Effector CD4-positive, alpha-beta T cell (primary cell): Measurements from ENCODE around the gene SLC44A3.

Source experiments
- DNase-seq: peaks from one replicate; pipeline ENCODE4 v3.0.0-alpha.2; 2020

SLC44A3 gene

DNA sequence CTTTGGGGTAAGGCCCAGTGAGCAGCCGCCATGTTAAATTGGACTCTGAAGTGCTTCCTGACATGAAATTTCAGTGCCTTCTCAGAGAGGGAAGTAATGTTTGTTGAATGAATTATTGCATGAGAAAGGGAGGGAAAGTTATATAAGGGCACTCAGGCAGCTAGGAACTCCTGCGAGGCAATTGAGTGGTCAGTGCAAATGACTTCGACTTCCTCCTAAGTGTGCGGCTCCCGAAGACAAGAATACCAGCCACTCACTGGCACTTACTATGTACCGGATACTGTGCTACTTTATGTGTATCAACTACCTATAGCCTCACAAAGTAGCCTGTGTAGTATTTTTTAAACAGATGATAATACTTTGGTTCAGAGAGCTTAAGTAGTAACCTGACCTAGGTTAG lies 54.3 kb downstream of the SLC44A3 start:
- no peak for DNase-seq

DNA sequence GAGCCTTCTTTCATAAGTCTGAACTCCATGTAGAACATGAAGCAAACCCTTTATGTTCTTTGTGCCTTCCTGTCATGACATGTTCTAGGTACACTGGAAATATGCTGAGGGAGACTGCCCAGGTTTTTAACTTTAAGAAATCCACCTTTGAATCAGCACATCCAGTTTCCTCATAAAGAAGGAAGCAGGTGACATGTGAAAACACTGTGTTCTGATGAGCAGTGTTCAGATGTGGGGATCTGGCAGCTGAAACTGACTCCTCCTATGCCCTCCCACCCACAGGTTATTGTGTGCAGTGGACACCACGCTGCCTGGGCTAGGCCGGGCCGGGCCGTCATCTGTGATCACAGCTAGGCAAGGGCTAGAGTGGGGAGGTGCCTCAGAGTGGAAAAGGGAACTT lies 55.6 kb downstream of the SLC44A3 start:
- DNase-seq: no peak

DNA sequence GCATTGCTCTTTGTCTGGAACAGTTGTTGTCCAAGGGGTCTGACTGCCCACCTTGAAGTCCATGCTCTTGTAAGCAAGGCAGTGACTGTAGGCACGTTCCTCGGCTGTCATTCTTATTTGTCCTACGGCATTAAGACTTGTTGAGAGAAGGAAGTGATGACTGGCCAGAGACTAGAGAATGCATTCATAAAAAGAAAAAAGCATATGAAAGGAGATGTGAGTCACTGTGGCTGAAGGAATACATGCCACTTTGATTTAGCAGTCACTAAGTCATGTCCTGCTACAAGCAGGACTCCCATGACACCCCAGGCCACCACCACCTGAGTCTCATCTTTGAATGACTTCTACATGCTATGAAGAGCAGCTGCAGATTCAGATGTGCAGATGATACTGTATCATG lies 56.2 kb downstream of the SLC44A3 start:
- no peak for DNase-seq

- DNase-seq: no peak
These were observed 58.2 kb downstream of the SLC44A3 start for GRCh38 chr1:94878329-94878728.

DNA sequence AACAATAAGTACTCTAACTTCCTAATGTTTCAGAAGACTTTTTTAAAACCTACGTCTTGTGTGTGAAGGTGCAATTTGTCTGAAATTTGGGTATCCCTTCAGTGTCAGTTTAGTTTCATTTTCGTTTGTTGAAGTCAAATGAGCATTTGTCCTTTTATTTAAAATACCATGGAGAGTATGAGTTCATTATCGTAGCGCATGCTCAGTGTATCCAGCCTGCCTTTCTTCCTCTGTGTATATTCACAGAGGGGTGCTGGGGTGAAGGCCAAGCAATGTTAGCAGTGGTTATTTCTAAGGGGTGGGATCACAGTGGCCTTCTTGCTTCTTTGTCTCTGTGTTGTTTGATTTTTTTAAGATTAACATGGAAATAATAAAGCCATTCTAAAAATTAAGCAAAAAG lies 63.5 kb downstream of the SLC44A3 start:
- DNase-seq: no peak

DNA sequence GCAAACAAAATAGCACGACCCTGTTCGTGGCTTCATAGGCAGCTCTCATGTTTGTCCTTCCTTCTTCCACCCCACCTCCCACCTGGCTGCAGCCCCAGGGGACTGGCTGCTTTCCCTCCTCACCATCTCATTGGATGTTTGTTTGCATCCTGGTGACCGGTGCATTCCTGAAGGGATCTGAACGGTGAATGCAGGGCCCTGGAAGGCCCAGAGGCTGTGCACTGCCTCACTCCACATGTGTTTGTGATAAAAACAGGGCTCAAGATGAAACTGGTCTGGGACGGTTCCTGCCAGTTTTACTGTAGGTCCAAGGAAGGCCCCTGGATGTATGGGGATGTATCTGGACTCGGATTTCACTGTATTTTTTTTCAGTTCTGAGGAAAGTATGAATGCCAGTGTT lies 63.9 kb downstream of the SLC44A3 start:
- no peak for DNase-seq

GRCh38 chr1:94884507-94884906 lies 64.3 kb downstream of the SLC44A3 start:
- DNase-seq: no peak

GRCh38 chr1:94886361-94886760 lies 66.2 kb downstream of the SLC44A3 start:
- DNase-seq: no peak

DNA sequence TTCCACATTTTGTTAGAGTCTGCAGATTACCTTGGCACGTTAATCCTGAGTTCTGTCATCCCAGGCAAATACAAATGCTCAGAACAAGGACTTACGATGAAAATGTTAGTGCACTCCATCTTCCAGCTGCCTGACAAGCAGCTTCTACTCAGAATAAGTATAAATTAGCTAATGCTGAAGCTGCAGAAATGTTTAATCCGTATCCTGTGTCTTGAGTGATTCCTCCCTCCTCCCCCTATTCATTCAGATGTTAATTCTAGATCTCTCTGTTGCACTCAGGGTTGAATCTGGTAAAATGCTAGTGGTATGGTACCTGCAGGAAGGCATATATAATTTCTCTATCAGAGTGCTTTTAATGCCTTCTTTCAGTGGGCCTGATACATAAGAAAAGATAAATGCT lies 66.9 kb downstream of the SLC44A3 start:
- no peak for DNase-seq

DNA sequence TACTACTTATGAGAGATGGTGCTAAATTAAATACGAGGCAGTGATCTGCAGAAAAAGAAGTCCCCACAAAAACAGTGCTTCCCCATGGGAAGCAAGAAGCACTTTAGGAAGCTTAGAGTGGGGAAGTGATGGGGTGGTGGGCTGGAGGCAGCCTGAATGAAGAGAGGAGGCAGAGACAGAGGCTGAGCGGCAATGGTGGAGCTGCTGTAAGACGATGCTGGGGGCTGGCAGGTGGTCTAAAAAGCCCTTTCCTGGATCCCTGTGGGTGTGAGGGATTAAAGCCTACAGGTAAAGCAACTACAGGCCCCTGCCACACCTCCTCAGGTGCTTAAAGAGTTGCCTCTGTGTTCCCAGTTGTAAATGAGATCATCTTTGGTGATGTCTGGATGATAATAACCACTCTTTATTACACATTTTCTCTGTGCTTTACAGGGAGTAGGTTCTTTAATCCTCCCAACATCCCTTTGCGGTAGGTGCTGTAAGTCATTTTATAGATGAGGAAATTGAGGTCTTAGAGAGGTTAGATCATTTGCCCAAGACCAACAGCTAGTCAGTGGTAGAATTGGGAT lies 67.5 kb downstream of the SLC44A3 start:
- no peak for DNase-seq

- no peak for DNase-seq
These were observed 68.0 kb downstream of the SLC44A3 start for GRCh38 chr1:94888201-94888600.

DNA sequence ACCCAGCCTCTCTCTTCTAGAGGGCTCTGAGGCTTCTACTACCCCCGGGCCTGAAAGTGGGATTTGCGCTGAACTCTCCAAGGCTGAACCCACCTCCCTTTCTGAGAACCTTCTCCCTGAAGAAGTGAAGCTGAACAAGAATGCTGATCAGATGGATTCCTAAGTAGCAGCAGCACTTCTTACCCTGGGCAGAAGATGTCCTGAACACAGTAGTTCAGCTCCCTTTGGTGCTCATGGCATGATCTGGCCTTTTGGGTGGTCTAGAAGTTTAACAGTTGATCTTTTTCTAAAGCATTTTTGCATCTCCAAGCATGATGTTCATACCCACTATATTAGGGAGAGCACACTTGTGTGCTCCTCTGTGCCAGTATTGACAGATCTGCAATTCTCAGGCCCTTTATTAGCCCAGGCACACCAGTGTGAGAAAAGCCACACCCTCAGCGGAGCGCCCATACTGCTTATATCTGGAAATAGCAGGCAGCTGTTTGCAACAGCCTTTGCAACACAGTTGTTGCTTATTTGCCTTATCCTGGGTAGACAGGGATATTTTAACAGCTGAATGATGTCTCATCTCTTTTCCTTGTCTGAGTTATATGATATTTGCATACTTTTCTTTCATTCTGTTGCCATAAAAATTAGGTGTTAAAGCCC lies 72.6 kb downstream of the SLC44A3 start:
- no peak for DNase-seq

DNA sequence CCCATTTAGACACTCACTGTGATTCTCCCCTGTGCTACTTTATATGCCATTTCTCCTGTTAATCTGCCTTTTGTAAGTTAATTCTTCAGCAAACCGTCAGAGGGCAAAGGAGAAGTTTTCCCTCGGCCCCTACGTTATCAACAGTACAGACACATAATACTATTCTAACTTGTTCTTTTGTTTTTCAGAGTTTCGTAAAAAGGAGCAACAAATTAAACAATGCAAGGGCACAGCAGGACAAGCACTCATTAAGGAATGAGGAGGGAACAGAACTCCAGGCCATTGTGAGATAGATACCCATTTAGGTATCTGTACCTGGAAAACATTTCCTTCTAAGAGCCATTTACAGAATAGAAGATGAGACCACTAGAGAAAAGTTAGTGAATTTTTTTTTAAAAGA lies 74.5 kb downstream of the SLC44A3 start:
- no peak for DNase-seq

GRCh38 chr1:94895518-94895917 lies 75.4 kb downstream of the SLC44A3 start:
- no peak for DNase-seq

GRCh38 chr1:94898491-94899385 lies 78.6 kb downstream of the SLC44A3 start:
- no peak for DNase-seq

DNA sequence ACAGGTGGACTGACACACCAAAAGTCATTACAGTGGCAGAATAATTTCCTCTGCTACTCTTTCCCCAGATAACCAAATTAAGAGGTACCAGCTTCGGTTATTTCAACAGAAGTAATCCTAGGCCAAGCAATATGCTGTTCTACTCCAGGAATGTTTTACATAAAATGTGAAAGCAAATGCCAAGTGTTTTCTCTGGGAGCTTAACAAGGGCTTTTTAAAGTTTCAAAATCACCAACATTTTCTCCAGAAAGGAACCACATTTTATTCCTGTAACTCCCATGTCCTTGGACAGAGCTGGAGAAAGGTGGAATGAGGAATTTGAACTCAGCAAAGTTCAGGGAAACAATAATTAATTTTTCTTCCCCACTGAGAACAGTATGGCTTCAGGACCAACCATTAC lies 79.6 kb downstream of the SLC44A3 start:
- no peak for DNase-seq

DNA sequence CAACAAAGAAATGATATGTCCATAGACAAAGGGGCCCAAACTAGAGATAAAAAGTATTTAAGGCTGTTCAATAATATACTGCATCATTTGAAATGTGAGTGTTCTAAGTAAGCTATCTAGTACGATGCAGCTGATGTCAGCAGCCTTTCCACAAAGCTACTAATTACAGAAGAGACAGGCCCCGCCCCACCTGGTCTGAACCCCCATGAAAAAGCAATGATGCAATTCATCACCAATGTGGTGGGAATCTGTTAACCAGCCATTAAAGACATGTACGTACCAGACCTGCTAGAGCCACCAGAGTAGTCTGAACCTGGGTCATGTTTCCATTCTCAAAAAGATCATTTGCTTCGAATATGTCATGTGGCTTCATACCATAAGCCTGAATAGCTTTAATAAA lies 81.7 kb downstream of the SLC44A3 start:
- DNase-seq: no peak

DNA sequence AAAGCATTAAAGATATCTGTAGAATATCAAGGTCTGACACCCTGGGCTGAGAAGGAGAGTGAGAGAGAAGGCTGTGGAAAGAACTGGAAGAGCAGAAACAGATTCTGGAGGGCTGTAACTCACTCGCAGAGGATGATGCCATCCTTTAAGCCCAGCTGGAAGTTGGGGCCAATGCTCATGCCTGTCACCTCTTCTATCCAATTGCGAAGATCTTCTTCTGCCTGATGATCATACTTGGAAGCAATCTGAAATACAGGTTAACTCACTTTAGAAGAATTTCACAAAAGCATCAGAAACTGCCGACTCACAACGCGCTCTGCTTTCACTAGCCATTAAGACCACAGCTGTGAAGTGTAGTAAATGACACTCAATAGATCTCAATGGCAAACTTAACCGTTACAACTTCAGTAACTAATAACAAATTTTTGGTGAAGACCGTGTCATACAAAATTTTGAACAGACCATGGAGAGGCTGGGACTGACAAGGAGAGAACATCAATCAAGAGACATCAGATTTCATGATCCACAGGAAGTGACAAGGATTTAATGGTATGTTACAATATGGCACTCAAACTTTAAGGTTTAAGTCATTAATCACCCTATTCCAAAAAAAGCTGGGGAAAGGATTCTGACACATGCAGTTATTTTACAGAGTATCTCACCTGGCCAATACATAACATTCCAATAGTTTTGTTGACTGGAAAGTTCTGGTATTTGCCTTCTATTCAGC lies 83.3 kb downstream of the SLC44A3 start:
- DNase-seq: no peak

DNA sequence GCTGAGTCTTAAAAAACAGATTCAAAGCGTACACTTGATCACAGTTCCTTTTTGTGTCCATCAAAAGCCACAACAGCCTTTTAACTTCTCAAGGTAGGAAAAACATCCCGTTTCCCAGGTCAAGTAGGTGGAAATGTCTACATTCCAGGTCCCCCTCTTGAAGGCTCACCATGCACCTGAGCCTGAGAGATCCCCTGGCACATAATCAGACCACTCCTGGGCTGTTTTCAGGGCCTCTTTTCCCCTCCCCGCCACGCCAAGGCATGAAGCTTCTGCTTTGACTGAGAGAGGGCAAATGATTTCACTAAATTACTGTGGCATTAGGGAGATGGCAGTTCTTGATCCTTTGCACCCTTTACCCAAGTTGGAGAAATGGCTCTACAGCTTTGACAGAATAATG lies 85.0 kb downstream of the SLC44A3 start:
- no peak for DNase-seq

GRCh38 chr1:94906382-94906781 lies 86.2 kb downstream of the SLC44A3 start:
- DNase-seq: no peak

GRCh38 chr1:94907136-94907535 lies 87.0 kb downstream of the SLC44A3 start:
- no peak for DNase-seq

DNA sequence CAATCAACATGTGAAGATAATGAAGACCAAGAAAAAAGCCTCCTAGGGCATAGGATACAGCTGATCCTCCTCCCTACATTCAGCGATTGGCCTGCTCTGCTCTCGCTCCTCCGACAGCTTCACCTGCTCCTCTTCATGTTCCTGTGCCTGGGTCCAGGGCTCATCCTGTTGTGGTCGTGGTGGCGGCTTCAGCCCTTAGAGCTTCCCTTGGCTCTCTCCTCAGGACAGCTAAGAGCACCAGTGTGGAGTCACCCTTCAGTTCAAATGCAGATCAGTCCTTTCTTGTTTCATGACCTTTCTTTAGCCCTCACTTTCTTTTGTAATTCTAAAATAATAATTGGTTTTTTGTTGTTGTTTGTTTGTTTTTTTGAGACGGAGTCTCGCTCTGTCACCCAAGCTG lies 88.0 kb downstream of the SLC44A3 start:
- no peak for DNase-seq

DNA sequence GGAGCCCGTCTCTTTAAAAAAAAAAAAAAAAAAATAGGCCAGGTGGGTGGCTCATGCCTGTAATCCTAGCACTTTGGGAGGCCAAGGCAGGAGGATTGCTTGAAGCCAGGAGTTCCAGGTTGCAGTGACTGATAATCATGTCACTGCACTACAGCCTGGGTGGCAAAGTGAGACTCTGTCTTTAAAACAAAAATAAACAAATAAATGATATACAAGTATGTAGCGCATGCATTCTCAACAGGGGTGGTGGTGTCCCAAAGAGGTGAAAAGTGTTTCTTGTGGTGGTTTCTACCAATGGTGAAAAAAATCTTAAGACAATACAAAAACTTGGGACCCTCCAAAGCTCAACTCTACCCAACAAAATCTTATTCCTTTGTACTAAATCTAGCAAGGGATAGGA lies 88.8 kb downstream of the SLC44A3 start:
- DNase-seq: no peak
